Keratinocyte (primary cell): Measurements from ENCODE around the gene RPL18.

Experiments used
- CTCF ChIP-seq, 3 experiments: IDR thresholded peaks in 1 of 3; conservative IDR thresholded peaks in 1 of 3; optimal IDR thresholded peaks in 1 of 3; 2 replicates in 2 of 3; 3 replicates in 1 of 3; pipeline versions ENCODE3 to v1.5.1; 2011; ENCODE audit warnings: low read length in 3 of 3, mild to moderate bottlenecking in 3 of 3, moderate library complexity in 2 of 3, control low read depth in 1 of 3, inconsistent platforms in 1 of 3; ENCODE audit not compliant: insufficient read depth in 2 of 3; ENCODE audit errors: extremely low read depth in 1 of 3
- EZH2 ChIP-seq: IDR thresholded peaks from one replicate; pipeline ENCODE4 v1.6.1; 2012; ENCODE audit warnings: inconsistent platforms, mild to moderate bottlenecking, low read length, moderate library complexity

- TF ChIP-seq CTCF (optimal IDR thresholded peaks at IDR 0.05 in 1 of 3, IDR thresholded peaks at IDR 0.05 in 1 of 3, conservative IDR thresholded peaks at IDR 0.05 in 1 of 3; ENCODE audit: extremely low read depth in 1 of 3, insufficient read depth in 2 of 3, low read length in 3 of 3): no peak
- no peak for TF ChIP-seq EZH2
These were observed 49.8 kb upstream of the RPL18 start for GRCh38 chr19:48668761-48669160.
